ENCODE results near the gene OR7A17.

GRCh38 chr19:14837391-14837790 lies 48.5 kb downstream of the OR7A17 start:
- TF ChIP-seq CTCF (conservative IDR thresholded peaks at IDR 0.05; ENCODE audit: low read depth, low read length) (no peak), EZH2 (IDR thresholded peaks at IDR 0.05; ENCODE audit: low read length, unreplicated experiment) (no peak)
